GM21576 (cell line): ENCODE results near the gene PHPT1.
"Not testable (repeated sequence)": the region's sequence is repeated elsewhere in the genome, so short reads cannot be mapped to it uniquely, and the experiment has no call there.

Experiments used
- ATAC-seq: cut with Tn5 transposase; IDR thresholded peaks from one replicate; pipeline ENCODE4 v1.9.1; 2021; ENCODE audit warnings: mild to moderate bottlenecking, moderate library complexity; ENCODE audit not compliant: unreplicated experiment

Gene PHPT1

DNA sequence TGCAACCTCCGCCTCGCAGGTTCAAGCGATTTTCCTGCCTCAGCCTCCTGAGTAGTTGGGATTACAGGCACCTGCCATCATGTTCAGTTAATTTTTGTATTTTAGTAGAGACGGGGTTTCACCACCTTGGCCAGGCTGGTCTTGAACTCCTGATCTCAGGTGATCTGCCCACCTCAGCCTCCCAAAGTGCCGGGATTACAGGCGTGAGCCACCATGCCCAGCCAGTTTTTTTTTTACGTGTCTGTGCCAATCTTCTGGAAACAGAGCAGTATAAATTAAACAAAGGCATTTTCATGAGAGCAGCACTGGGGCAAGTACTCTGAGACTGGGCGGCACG, 33.7 kb downstream of the PHPT1 start:
- ATAC-seq = not testable (repeated sequence)

DNA sequence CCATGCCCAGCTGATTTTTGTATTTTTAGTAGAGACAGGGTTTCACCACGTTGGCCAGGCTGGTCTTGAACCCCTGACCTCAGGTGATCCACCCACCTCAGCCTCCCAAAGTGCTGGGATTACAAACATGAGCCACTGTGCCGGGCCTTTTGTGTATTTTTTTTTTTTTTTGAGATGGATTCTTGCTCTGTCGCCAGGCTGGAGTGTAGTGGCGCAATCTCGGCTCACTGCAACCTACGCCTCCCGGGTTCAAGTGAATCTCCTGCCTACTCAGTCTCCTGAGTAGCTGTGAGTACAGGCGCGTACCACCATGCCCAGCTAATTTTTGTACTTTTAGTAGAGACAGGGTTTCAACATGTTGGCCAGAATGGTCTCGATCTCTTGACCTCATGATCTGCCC, 34.5 kb downstream of the PHPT1 start:
- ATAC-seq = not testable (repeated sequence)

GRCh38 chr9:136885950-136886578, 36.9 kb downstream of the PHPT1 start, which contains the start of gene TRAF2:
TSS of gene TRAF2 (plus strand) at chr9:136886516. CDS start at chr9:136898741, 12,225 bp downstream.
- peak; percentile 76 for ATAC-seq

GRCh38 chr9:136886610-136887597, 37.7 kb downstream of the PHPT1 start:
- no peak for ATAC-seq

- no peak for ATAC-seq
Measured at GRCh38 chr9:136888454-136888853, 39.2 kb downstream of the PHPT1 start.

DNA sequence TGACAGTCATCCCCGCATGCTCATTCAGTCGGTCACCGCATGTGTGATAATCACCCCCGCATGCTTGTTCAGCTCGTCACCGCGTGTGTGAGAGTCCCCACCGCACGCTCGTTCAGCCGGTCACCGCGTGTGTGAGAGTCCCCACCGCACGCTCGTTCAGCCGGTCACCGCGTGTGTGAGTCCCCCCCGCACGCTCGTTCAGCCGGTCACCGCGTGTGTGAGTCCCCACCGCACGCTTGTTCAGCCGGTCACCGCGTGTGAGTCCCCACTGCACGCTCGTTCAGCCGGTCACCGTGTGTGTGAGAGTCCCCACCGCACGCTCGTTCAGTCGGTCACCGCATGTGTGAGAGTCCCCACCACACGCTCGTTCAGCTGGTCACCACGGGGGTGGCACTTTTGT, 40.6 kb downstream of the PHPT1 start:
- no peak for ATAC-seq

- ATAC-seq = no peak
Measured at GRCh38 chr9:136890661-136891060, 41.5 kb downstream of the PHPT1 start.

DNA sequence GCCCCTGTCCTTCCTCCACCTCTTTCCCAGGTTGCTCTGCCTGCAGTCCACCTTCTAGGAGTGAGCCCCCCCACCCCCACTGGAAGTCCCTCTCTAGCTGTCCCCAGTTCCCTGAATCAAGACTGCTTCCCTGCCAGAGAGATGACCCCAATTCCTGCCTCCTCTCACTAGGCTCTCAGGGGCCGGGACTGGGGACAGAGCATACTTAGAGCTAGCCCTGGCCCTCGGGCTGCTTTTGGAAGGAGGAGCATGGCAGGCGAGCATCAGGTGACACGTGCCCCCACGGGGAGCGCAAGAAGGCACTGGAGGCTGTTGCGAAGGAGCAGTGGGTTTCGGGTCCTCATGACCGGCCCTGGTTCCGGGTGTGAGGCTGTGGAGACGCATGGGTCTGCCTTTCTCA, 46.8 kb downstream of the PHPT1 start:
- no peak for ATAC-seq

- no peak for ATAC-seq
Measured at GRCh38 chr9:136898483-136899100, 49.4 kb downstream of the PHPT1 start.

DNA sequence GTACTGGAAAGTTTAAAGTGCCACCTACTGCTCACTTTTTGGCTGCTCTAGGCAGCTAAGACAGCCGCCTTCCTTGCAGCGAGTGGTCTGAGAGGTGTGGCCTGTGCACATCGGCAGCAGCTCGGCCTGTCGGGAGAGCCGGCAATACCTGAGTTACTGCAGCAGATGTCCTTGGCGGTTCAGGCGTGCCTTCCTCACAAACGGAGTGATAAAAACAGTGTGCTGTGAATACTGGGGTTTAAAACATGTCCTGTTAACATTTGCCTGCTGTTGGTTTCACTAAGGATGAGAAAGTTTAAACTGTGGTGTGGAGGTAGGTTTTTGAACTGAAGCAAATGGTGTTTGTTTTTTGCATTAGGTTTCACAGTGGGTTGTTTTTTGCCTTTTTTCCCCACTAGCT, 50.0 kb downstream of the PHPT1 start:
- ATAC-seq = peak; percentile 38

DNA sequence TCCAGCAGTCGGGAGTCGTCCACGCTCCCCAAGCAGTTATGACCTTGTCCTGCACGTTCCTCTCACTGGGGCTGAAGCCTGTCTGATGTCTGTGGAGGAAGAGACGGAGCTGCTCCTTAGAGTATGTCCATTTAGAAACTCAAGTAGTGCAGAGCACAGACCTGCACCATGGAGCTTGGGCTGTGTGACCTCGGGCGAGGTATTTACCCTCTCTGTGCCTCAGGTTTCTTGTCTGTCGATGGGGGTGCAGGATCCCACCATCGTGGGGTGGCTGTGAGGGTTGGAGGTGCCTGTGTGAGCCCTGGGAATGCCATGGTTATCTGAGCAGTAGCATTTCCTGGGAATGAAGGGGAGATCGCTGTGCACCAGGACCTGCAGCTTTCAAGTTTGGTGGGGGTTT, 51.3 kb downstream of the PHPT1 start:
- no peak for ATAC-seq
